ENCODE results near the gene APH1A. TPM values are rescaled to one million over a fixed set of nuclear protein-coding genes. Genes with fewer than 3 reads are reported as not detected.

The APH1A gene
- total RNA-seq, 1 experiment from 2014 or later = 130 TPM

- H3K79me2 ChIP-seq (ENCODE audit: low read length) = peaks cover 11% of the 10 kb centered on the region
- peak; percentile 79 for DNase-seq
- no peak overlapping the region for H3K4me3 ChIP-seq (ENCODE audit: low read length)
- H3K27me3 ChIP-seq (ENCODE audit: low read length) = no peaks in the 10 kb centered on the region
- H2AFZ ChIP-seq (ENCODE audit: low read length) = no peak overlapping the region
- peaks cover 20% of the 10 kb centered on the region for H3K36me3 ChIP-seq (ENCODE audit: insufficient read depth, low read length)
- H3K27ac ChIP-seq (ENCODE audit: low read length) = peak overlapping the region; percentile 36; the same call in 1 of the 2 replicates
- H4K20me1 ChIP-seq (ENCODE audit: insufficient read depth, low read depth, low read length) = no peaks in the 10 kb centered on the region; the same call in 1 of the 2 replicates
- H3K4me2 ChIP-seq (ENCODE audit: low read depth, low read length, poor library complexity, severe bottlenecking) = peak overlapping the region; percentile 40
- 0 out of 2 replicates have a peak overlapping the region, but pooled peaks have one; percentile 32 for H3K9ac ChIP-seq (ENCODE audit: low read length)
- no peaks in the 10 kb centered on the region for H3K9me2 ChIP-seq (replicated peaks; ENCODE audit: insufficient read depth, low read length)
- no peaks in the 10 kb centered on the region for H3K9me3 ChIP-seq (ENCODE audit: low read length)
- peaks cover 38% of the 10 kb centered on the region for H3K4me1 ChIP-seq (ENCODE audit: low read length)
Observed at GRCh38 chr1:150262388-150263320, 6.2 kb downstream of the APH1A start.

- DNase-seq = no peak
Observed at GRCh38 chr1:150261367-150261766, 7.4 kb downstream of the APH1A start.

GRCh38 chr1:150259758-150260669 is 8.8 kb downstream of the APH1A start:
- Histone ChIP-seq H3K9me2 (replicated peaks; ENCODE audit: insufficient read depth, low read length) (no peaks in the 10 kb centered on the region), H2AFZ (ENCODE audit: low read length) (peak overlapping the region; percentile 85; the same call in 1 of the 2 replicates), H3K36me3 (ENCODE audit: insufficient read depth, low read length) (peaks cover 6% of the 10 kb centered on the region; the same call in 1 of the 2 replicates), H4K20me1 (ENCODE audit: insufficient read depth, low read depth, low read length) (no peaks in the 10 kb centered on the region), H3K9me3 (ENCODE audit: low read length) (no peaks in the 10 kb centered on the region), H3K9ac (ENCODE audit: low read length) (peak overlapping the region; percentile 28), H3K4me1 (ENCODE audit: low read length) (peaks cover 48% of the 10 kb centered on the region), H3K27ac (ENCODE audit: low read length) (no peak overlapping the region), H3K4me2 (ENCODE audit: low read depth, low read length, poor library complexity, severe bottlenecking) (peak overlapping the region; percentile 60), H3K4me3 (ENCODE audit: low read length) (peak overlapping the region; percentile 50), H3K27me3 (ENCODE audit: low read length) (peaks cover 3% of the 10 kb centered on the region; the same call in 1 of the 2 replicates), H3K79me2 (ENCODE audit: low read length) (no peaks in the 10 kb centered on the region)
- DNase-seq = peak; percentile 58

More at GRCh38 chr1:150261367-150261766, 7.4 kb downstream of the APH1A start:
- Histone ChIP-seq H3K36me3 (ENCODE audit: insufficient read depth, low read length) (peaks cover 12% of the 10 kb centered on the region), H3K4me2 (ENCODE audit: low read depth, low read length, poor library complexity, severe bottlenecking) (no peak overlapping the region), H3K4me3 (ENCODE audit: low read length) (no peak overlapping the region), H3K9me2 (replicated peaks; ENCODE audit: insufficient read depth, low read length) (no peaks in the 10 kb centered on the region), H3K27me3 (ENCODE audit: low read length) (peaks cover 3% of the 10 kb centered on the region; the same call in 1 of the 2 replicates), H3K9ac (ENCODE audit: low read length) (no peak overlapping the region), H3K9me3 (ENCODE audit: low read length) (no peaks in the 10 kb centered on the region), H3K4me1 (ENCODE audit: low read length) (peaks cover 39% of the 10 kb centered on the region), H3K27ac (ENCODE audit: low read length) (no peak overlapping the region), H4K20me1 (ENCODE audit: insufficient read depth, low read depth, low read length) (no peaks in the 10 kb centered on the region), H3K79me2 (ENCODE audit: low read length) (no peaks in the 10 kb centered on the region), H2AFZ (ENCODE audit: low read length) (no peak overlapping the region)

GRCh38 chr1:150259217-150259616 is 9.6 kb downstream of the APH1A start:
- Histone ChIP-seq H3K36me3 (ENCODE audit: insufficient read depth, low read length) (no peaks in the 10 kb centered on the region), H4K20me1 (ENCODE audit: insufficient read depth, low read depth, low read length) (no peaks in the 10 kb centered on the region), H2AFZ (ENCODE audit: low read length) (peak overlapping the region; percentile 85; the same call in 1 of the 2 replicates), H3K27me3 (ENCODE audit: low read length) (peaks cover 3% of the 10 kb centered on the region; the same call in 1 of the 2 replicates), H3K4me2 (ENCODE audit: low read depth, low read length, poor library complexity, severe bottlenecking) (peak overlapping the region; percentile 60), H3K4me3 (ENCODE audit: low read length) (peak overlapping the region; percentile 50), H3K4me1 (ENCODE audit: low read length) (peaks cover 48% of the 10 kb centered on the region), H3K9ac (ENCODE audit: low read length) (peak overlapping the region; percentile 28), H3K9me2 (replicated peaks; ENCODE audit: insufficient read depth, low read length) (no peaks in the 10 kb centered on the region), H3K9me3 (ENCODE audit: low read length) (no peaks in the 10 kb centered on the region), H3K27ac (ENCODE audit: low read length) (no peak overlapping the region), H3K79me2 (ENCODE audit: low read length) (no peaks in the 10 kb centered on the region)
- no peak for DNase-seq

- no peaks in the 10 kb centered on the region for H3K79me2 ChIP-seq (ENCODE audit: low read length)
- peak within 1 kb of the TSS; percentile 65 for H3K9ac ChIP-seq (ENCODE audit: low read length)
Observed at GRCh38 chr1:150257624-150258585, 10.9 kb downstream of the APH1A start, which contains the start of gene CA14. Gene CA14 (plus strand): TSS chr1:150257774. CDS start chr1:150258129, 355 bp downstream.

GRCh38 chr1:150256554-150257341 is 12.1 kb downstream of the APH1A start:
- H3K27ac ChIP-seq (ENCODE audit: low read length) = no peak overlapping the region
- peak overlapping the region; percentile 65 for H3K4me3 ChIP-seq (ENCODE audit: low read length)
- H2AFZ ChIP-seq (ENCODE audit: low read length) = peak overlapping the region; percentile 98
- H4K20me1 ChIP-seq (ENCODE audit: insufficient read depth, low read depth, low read length) = no peaks in the 10 kb centered on the region
- H3K27me3 ChIP-seq (ENCODE audit: low read length) = peaks cover 3% of the 10 kb centered on the region; the same call in 1 of the 2 replicates
- H3K9ac ChIP-seq (ENCODE audit: low read length) = peak overlapping the region; percentile 65
- peaks cover 39% of the 10 kb centered on the region for H3K4me1 ChIP-seq (ENCODE audit: low read length)
- no peaks in the 10 kb centered on the region for H3K9me2 ChIP-seq (replicated peaks; ENCODE audit: insufficient read depth, low read length)
- peak overlapping the region; percentile 78 for H3K4me2 ChIP-seq (ENCODE audit: low read depth, low read length, poor library complexity, severe bottlenecking)
- DNase-seq = no peak
- H3K79me2 ChIP-seq (ENCODE audit: low read length) = no peaks in the 10 kb centered on the region
- H3K9me3 ChIP-seq (ENCODE audit: low read length) = no peaks in the 10 kb centered on the region
- H3K36me3 ChIP-seq (ENCODE audit: insufficient read depth, low read length) = no peaks in the 10 kb centered on the region

More at GRCh38 chr1:150257624-150258585, 10.9 kb downstream of the APH1A start, which contains the start of gene CA14:
- H3K9me2 ChIP-seq (replicated peaks; ENCODE audit: insufficient read depth, low read length) = no peaks in the 10 kb centered on the region
- H2AFZ ChIP-seq (ENCODE audit: low read length) = peak within 1 kb of the TSS; percentile 98; the same call in 1 of the 2 replicates
- H3K4me1 ChIP-seq (ENCODE audit: low read length) = peaks cover 41% of the 10 kb centered on the region
- no peak for DNase-seq
- H3K27ac ChIP-seq (ENCODE audit: low read length) = no peak within 1 kb of the TSS
- peak within 1 kb of the TSS; percentile 65; the same call in 1 of the 2 replicates for H3K4me3 ChIP-seq (ENCODE audit: low read length)
- no peaks in the 10 kb centered on the region for H3K9me3 ChIP-seq (ENCODE audit: low read length)
- H4K20me1 ChIP-seq (ENCODE audit: insufficient read depth, low read depth, low read length) = no peaks in the 10 kb centered on the region
- no peaks in the 10 kb centered on the region for H3K36me3 ChIP-seq (ENCODE audit: insufficient read depth, low read length)
- peak within 1 kb of the TSS; percentile 78 for H3K4me2 ChIP-seq (ENCODE audit: low read depth, low read length, poor library complexity, severe bottlenecking)
- H3K27me3 ChIP-seq (ENCODE audit: low read length) = peaks cover 3% of the 10 kb centered on the region; the same call in 1 of the 2 replicates
